ENCODE measurements around the gene APEH. TPM values are rescaled to one million over a fixed set of nuclear protein-coding genes. Genes with fewer than 3 reads are reported as not detected.

APEH gene
- total RNA-seq, 1 donor from 2014 or later, result 92.1 TPM

DNA sequence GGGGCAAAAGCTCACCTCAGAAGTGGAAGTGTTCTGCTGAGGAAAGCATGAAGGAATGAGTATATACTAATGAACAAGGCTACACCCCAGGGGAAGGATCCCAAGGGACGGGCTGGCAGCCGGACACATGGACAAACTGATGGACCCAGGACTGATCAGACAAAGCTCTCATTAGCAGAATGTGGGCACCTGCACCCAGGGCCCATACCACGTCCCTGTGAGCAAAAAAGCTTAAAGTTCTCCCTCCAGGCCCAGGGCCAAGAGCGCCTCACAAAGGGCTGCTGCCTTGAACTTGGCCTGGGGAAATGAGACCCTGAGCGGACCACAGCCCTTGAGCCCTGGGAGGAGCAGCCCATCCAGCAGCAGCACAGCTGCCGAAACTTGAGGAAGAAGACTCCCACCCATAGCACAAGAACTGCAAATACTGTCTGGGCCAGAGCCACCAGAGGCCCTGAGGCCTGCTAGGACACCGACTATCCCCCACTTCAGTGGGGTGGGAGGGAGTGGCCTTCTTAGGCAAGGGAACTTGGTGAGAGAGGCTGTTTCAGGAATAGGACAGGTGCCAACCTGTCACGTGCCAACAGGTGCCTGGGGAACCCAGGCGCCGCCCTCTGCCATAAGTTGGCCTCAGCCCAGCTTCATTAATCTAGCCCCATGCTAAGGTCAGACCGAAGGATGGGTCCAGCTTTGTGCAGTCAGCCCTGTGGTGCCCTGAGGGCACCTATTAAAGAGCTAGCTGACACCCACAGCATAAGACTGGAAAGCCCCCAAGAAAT is 51.9 kb downstream of the APEH start:
- no peak for DNase-seq (ENCODE audit: low read depth in 2 of 2)

DNA sequence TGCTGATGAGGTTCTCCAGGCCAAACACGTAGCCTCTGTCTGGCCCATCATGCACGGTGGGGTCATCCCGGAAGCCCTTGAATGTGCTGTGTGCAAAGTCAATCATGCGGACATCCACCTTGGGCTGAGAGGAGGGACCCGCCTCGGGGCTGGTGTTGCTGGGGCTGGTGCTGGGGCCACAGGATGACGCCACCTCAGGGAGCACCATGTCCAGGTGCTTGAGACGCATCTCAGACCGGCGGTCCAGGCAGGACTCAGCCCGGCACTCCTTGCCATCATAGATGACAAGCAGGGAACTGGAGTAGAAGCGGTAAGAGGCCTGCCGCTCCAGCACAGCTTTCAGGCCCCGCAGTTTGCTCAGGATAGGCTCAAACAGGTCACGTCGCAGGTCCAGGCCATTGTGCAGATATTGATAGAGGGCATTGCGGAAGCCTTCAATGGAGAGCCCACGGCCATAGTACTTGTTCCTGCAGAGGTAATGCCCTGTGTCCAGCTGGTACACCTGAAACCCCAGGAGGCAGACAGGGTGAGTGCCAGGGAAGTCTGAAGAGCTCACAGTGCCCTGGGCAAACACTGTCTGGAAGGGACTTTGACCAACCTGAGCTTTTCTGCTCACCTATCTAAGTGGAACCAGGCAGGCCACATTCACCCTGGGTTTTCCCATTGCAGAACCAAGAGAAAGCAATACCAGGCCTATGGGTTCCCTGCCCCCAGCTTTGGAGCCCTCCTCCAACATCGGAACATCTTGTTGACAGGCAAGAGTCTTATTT is 53.2 kb downstream of the APEH start:
- DNase-seq (ENCODE audit: low read depth in 2 of 2), result no peak

DNA sequence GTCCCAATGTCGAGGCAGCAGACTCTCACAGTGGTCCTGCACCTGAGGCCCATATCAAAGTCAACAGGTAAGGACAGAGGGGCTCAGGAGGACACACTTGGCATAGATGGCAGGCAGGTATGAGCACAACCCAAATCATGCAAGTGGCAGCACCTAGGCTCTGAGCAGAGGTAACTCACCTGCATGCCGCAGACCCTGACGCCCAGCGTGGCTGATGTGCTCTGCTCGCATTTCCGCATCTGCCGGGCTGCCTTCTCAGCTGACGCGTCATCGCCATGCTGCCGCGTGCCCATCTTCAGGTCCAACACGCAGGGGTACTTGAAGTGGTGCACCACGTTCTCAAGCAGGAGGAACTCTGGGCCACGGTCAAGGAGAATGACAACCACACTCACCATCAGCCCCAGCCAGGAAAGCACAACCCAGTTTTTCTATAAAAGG is 53.8 kb downstream of the APEH start:
- no peak for DNase-seq (ENCODE audit: low read depth in 2 of 2)

DNA sequence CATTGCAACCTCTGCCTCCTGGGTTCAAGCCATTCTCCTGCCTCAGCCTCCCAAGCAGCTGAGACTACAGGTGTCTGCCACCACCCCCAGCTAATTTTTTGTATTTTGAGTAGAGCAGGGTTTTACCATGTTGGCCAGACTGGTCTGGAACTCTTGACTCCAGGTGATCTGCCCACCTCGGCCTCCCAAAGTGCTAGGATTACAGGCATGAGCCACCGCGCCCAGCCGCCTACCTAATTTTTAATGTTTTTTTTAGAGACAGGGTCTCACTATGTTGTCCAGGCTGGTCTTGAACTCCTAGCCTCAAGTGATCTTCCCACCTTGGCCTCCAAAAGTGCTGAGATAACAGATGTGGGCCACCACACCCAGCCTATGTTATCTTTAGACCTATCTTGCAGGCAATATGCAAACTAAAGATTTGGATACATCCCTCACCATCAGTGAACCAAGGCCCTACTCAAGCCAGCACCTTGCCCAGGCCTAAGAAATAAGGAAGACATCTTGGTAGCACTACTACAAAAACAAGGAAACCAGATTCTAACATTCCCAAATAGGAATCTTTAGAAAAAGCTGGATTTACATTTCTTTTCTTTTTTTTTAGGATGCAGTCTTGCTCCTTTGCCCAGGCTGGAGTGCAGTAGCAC is 55.9 kb downstream of the APEH start:
- DNase-seq (ENCODE audit: low read depth in 2 of 2), result no peak

DNA sequence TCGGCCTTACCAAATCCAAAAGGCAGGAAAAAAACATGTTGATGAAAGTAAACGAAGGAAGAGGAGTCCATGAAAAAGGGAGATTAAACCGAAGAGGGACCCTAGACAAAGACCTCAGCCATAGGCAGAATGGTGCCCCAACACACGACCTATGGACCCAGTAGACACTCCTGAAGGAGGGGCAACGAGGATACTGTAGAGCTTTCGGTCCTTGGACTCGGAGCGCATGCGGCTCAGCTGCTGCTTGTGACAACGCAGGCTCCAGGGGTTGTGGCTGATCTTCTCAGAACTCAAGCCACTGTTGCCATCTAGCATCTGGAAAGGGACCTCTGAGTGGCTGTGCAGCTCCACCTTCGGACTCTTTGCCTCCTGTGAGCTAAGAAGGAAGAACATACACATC is 58.4 kb downstream of the APEH start:
- no peak for DNase-seq (ENCODE audit: low read depth in 2 of 2)

DNA sequence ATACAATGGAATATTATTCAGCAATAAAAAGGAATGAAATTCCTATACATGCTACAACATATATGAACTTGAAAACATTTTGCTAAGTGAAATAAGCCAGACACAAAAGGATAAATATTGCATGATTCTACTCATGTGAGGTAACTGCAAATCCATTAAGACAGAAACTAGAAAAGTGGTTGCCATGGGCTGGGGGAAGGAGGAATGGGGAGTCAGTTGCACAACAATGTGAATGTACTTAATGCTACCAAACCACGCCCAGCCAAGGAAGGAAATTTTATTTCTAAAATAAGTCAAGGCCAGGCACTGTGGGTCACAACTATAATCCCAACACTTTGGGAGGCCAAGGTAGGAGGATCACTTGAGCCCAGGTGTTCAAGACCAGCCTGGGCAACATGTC is 59.4 kb downstream of the APEH start:
- DNase-seq (ENCODE audit: low read depth in 2 of 2), result no peak

Other genes with a start within 250 kb of the APEH start
- gene NICN1, start 245.0 kb upstream of the APEH start, total RNA-seq, result 2.6 and 4.4 TPM in 2 replicates
- gene DAG1, start 204.1 kb upstream of the APEH start, total RNA-seq, result 23.1 and 26.2 TPM in 2 replicates
- gene BSN, start 119.9 kb upstream of the APEH start, total RNA-seq, result under 0.01 TPM in 2 replicates
- gene MST1, start 15.1 kb downstream of the APEH start, total RNA-seq, result 1.5 and 2.2 TPM in 2 replicates
- gene RNF123, start 15.2 kb downstream of the APEH start, total RNA-seq, result 14.8 and 23.2 TPM in 2 replicates
- under 0.01 and 0.40 TPM in 2 replicates for gene AMIGO3, start 45.3 kb downstream of the APEH start, total RNA-seq
- 12.9 and 19.4 TPM in 2 replicates for gene GMPPB, start 49.6 kb downstream of the APEH start, total RNA-seq
- gene IP6K1, start 112.2 kb downstream of the APEH start, total RNA-seq, result 37.3 and 47.4 TPM in 2 replicates
- gene CDHR4, start 125.5 kb downstream of the APEH start, total RNA-seq, result not detected in 2 replicates
- gene INKA1, start 128.9 kb downstream of the APEH start, total RNA-seq, result 12.3 and 17.2 TPM in 2 replicates
- 23.3 and 23.4 TPM in 2 replicates for gene UBA7, start 139.6 kb downstream of the APEH start, total RNA-seq
- 1.2 and 2.4 TPM in 2 replicates for gene TRAIP, start 182.2 kb downstream of the APEH start, total RNA-seq
- under 0.01 TPM in 2 replicates for gene CAMKV, start 195.6 kb downstream of the APEH start, total RNA-seq
- under 0.01 and 0.22 TPM in 2 replicates for gene MST1R, start 229.5 kb downstream of the APEH start, total RNA-seq